A549 (cell line): ENCODE measurements around the gene ANAPC13. TPM values are rescaled to one million over a fixed set of nuclear protein-coding genes. Genes with fewer than 3 reads are reported as not detected.

Experiments used
- ATAC-seq, 2 experiments: fragments of 200-7000 bp in 1 of 2; fragments of >200 bp in 1 of 2; cut with Nextera tagmentation in 1 of 2; cut with Tn5 transposase in 1 of 2; 3 replicates each; pipeline versions ENCODE4 v1.8.0 to v1.9.1; 2018 to 2020; ENCODE audit warnings: mild to moderate bottlenecking in 1 of 2, moderate library complexity in 1 of 2
- CTCF ChIA-PET: fragments of 300-600 bp; sonication (Branson Sonifier 250); formaldehyde crosslinking; extraction: SDS; loops from one replicate; lab custom pipeline; 2021; ENCODE audit warnings: antibody characterized with exemption, inconsistent platforms; lab: Yijun Ruan, JAX
- POLR2A ChIA-PET: fragments of 350-600 bp; formaldehyde crosslinking; extraction: SDS; loops from one replicate; lab custom pipeline; 2021; ENCODE audit warnings: antibody characterized with exemption, inconsistent platforms; lab: Yijun Ruan, JAX
- DNase-seq, 2 experiments: peaks; one replicate each; pipeline versions ENCODE4 v3.0.0 to v3.0.0-alpha.2; 2011 to 2016; ENCODE audit warnings: low read depth in 1 of 2, low spot score in 1 of 2
- FAIRE-seq: peaks from 2 replicates; lab custom pipeline; 2011; peaks lifted over from hg19 to GRCh38; lab: Jason Lieb, UNC
- H3K27ac ChIP-seq, 2 experiments: fragments of >200 bp; sonication (Bioruptor Twin); formaldehyde crosslinking; 3 replicates each; pipeline ENCODE4 v1.5.1; 2016 to 2017
- H3K4me1 ChIP-seq: fragments of >200 bp; sonication (Bioruptor Twin); formaldehyde crosslinking; 3 replicates; pipeline ENCODE4 v1.6.1; 2016
- H3K4me2 ChIP-seq: fragments of >200 bp; sonication (Bioruptor Twin); formaldehyde crosslinking; 3 replicates; pipeline ENCODE4 v1.6.1; 2016
- H3K4me3 ChIP-seq: fragments of >200 bp; sonication (Bioruptor Twin); formaldehyde crosslinking; 3 replicates; pipeline ENCODE4 v1.5.1; 2016
- H3K9me3 ChIP-seq: fragments of >200 bp; sonication (Bioruptor Twin); formaldehyde crosslinking; 3 replicates; pipeline ENCODE4 v1.6.1; 2016
- EHF ChIP-seq: fragments of 250-450 bp; sonication (Bioruptor Pico); IDR thresholded peaks from 2 replicates; pipeline ENCODE4 v1.5.0; 2020; ENCODE audit warnings: mild to moderate bottlenecking
- EP300 ChIP-seq, 2 experiments: fragments of >200 bp; sonication (Bioruptor Twin); formaldehyde crosslinking; IDR thresholded peaks; 2 replicates in 1 of 2; 3 replicates in 1 of 2; pipeline ENCODE4 v1.6.1; 2016 to 2017
- FOSB ChIP-seq: fragments of 250-450 bp; sonication (Bioruptor Pico); IDR thresholded peaks from 2 replicates; pipeline ENCODE4 v1.5.0; 2020; ENCODE audit warnings: mild to moderate bottlenecking, moderate library complexity
- GATA3 ChIP-seq: IDR thresholded peaks from 2 replicates; pipeline ENCODE4 v1.6.1; 2012; ENCODE audit warnings: borderline replicate concordance
- HMGXB4 ChIP-seq: fragments of 250-450 bp; sonication (Bioruptor Pico); IDR thresholded peaks from 2 replicates; pipeline ENCODE4 v1.5.0; 2021; ENCODE audit warnings: mild to moderate bottlenecking, moderate library complexity, borderline replicate concordance
- HOXB13 ChIP-seq: fragments of 250-450 bp; sonication (Bioruptor Pico); IDR thresholded peaks from 2 replicates; pipeline ENCODE4 v1.5.0; 2020; ENCODE audit warnings: low read depth, mild to moderate bottlenecking, moderate library complexity
- HOXB5 ChIP-seq: fragments of 250-450 bp; sonication (Bioruptor Pico); IDR thresholded peaks from 2 replicates; pipeline ENCODE4 v1.5.0; 2020; ENCODE audit warnings: mild to moderate bottlenecking, moderate library complexity
- KDM1A ChIP-seq: fragments of 200-600 bp; sonication (generic); IDR thresholded peaks from 2 replicates; pipeline ENCODE4 v1.6.1; 2016; ENCODE audit warnings: low read depth, mild to moderate bottlenecking
- MAFK ChIP-seq: fragments of 450-650 bp; IDR thresholded peaks from 2 replicates; pipeline ENCODE4 v1.6.1; 2014; ENCODE audit not compliant: partially characterized antibody
- PBX3 ChIP-seq: IDR thresholded peaks from 2 replicates; pipeline ENCODE4 v1.6.1; 2012
- RAD21 ChIP-seq, 2 experiments: fragments of >200 bp in 1 of 2; sonication (Bioruptor Twin) in 1 of 2; formaldehyde crosslinking in 1 of 2; IDR thresholded peaks in 1 of 2; conservative IDR thresholded peaks in 1 of 2; 2 replicates in 1 of 2; 3 replicates in 1 of 2; pipeline ENCODE4 v1.6.1; 2012 to 2018; ENCODE audit warnings: inconsistent platforms in 1 of 2
- RCOR1 ChIP-seq: fragments of 150-350 bp; IDR thresholded peaks from 2 replicates; pipeline ENCODE4 v1.6.1; 2014; ENCODE audit warnings: antibody characterized with exemption, low read length, low read depth
- REST ChIP-seq: fragments of 200-600 bp; sonication (generic); IDR thresholded peaks from 2 replicates; pipeline ENCODE4 v1.6.1; 2016; ENCODE audit warnings: antibody characterized with exemption, mild to moderate bottlenecking, moderate library complexity
- SMC3 ChIP-seq: fragments of >200 bp; sonication (Bioruptor Twin); formaldehyde crosslinking; IDR thresholded peaks from 3 replicates; pipeline ENCODE4 v1.6.1; 2018; ENCODE audit warnings: inconsistent platforms
- ZC3H11A ChIP-seq: fragments of 450-650 bp; IDR thresholded peaks from 2 replicates; pipeline ENCODE4 v1.6.1; 2014; ENCODE audit warnings: antibody characterized with exemption, mild to moderate bottlenecking
- WGBS: methylation state at CpG from one replicate; pipeline ENCODE4 v1.1.6; 2017; ENCODE audit errors: missing lambda C conversion rate; 5-methylcytosine and 5-hydroxymethylcytosine counted together
- polyA plus RNA-seq, 4 experiments: library from polyadenylated mRNA; depleted of rRNA in 3 of 4; stranded (reverse); fragments of >200 nt; fragmentation: RNase III in 1 of 4; extraction: RNeasy Plus Mini Kit Qiagen cat#74134 plus additional on column Dnase treatment in 1 of 4; gene quantifications; 2 replicates in 3 of 4; 3 replicates in 1 of 4; pipeline ENCODE4 v1.2.3, GENCODE V29; 2011 to 2017
- TF ChIP-seq, protein P1 (sequence below): fragments of >200 bp; sonication (Bioruptor Twin); formaldehyde crosslinking; IDR thresholded peaks from 2 replicates; pipeline ENCODE4 v1.6.1; 2016
- TF ChIP-seq, protein P2 (sequence below): fragments of >200 bp; sonication (Bioruptor Twin); formaldehyde crosslinking; IDR thresholded peaks from 3 replicates; pipeline ENCODE4 v1.6.1; 2016

ANAPC13 gene
- polyA plus RNA-seq, 2 of the 4 experiments (the other 2 are of a cell fraction) = 51.2 to 109 TPM

DNA sequence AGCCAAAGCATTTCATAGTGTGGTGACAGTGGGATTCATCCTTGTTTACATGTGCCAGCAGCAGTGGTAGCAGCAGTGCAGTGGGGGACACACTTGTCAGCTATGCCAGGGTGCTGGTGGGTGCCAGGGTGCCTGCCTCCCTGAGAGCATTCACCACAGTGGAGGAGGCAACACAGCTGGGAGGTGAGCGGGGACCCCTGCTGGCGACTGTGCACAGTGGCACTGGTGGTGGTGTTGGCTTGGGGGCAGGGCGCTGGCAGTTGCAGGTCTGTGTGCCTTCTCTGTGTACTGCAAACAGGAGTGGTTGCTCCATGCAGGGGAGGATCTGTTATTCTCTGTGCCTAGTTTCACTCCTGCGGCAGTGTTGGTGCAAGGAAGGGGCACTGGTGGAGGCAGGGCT is 41.3 kb upstream of the ANAPC13 start:
- Histone ChIP-seq H3K4me3 (no peak overlapping the region), H3K4me1 (no peaks in the 10 kb centered on the region), H3K9me3 (peaks cover 17% of the 10 kb centered on the region; the same call in 2 of the 3 replicates), H3K4me2 (no peak overlapping the region), H3K27ac (no peak overlapping the region)
- POLR2A ChIA-PET = no interaction called here
- TF ChIP-seq EP300 (IDR thresholded peaks at IDR 0.05) = no peak
- TF ChIP-seq, all 56 proteins: peak for 0
- DNase-seq (peak in 1 of 2 experiments; percentile 5), ATAC-seq (peak in 1 of 2 experiments; percentile 74; a peak in 3 of 6 replicates), FAIRE-seq (no peak)
- 85% methylated on average over 4 of the region's 4 CpGs for WGBS
- CTCF ChIA-PET = no interaction called here

DNA sequence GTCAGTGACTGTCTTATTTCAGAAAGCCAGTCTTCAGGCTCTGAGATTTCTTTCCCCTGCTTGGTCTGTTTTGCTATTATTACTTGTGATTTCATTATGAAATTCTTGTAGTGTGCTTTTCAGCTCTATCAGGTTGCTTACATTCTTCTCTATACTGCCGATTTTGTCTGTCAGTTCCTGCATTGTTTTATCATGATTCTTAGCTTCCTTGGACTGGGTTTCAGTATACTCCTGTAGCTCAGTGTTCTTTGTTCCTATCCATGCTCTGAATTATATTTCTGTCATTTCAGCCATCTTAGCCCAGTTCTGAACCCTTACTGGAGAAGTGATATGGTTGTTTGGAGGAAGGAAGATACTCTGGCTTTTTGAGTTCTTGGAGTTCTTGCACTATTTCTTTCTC is 40.5 kb upstream of the ANAPC13 start:
- ChIA-PET CTCF (no interaction called here), POLR2A (no interaction called here)
- FAIRE-seq (no peak), ATAC-seq (no peak), DNase-seq (no peak)
- no peaks in the 10 kb centered on the region for H3K4me1 ChIP-seq
- H3K4me2 ChIP-seq = no peak overlapping the region
- no peak overlapping the region for H3K4me3 ChIP-seq
- TF ChIP-seq SMC3 (no peak), HMGXB4 (CRISPR knock-in tag) (no peak), RCOR1 (no peak), RAD21 (conservative IDR thresholded peaks at IDR 0.05 in 1 of 2, IDR thresholded peaks at IDR 0.05 in 1 of 2) (no peak), MAFK (no peak), EP300 (IDR thresholded peaks at IDR 0.05) (no peak), REST (no peak), HOXB5 (CRISPR knock-in tag) (no peak)
- TF ChIP-seq, protein P1, sequence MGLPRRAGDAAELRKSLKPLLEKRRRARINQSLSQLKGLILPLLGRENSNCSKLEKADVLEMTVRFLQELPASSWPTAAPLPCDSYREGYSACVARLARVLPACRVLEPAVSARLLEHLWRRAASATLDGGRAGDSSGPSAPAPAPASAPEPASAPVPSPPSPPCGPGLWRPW = no peak
- no peak overlapping the region for H3K27ac ChIP-seq
- peaks cover 17% of the 10 kb centered on the region; the same call in 2 of the 3 replicates for H3K9me3 ChIP-seq
- WGBS = 86% methylated on average over 1 of the region's 1 CpG

DNA sequence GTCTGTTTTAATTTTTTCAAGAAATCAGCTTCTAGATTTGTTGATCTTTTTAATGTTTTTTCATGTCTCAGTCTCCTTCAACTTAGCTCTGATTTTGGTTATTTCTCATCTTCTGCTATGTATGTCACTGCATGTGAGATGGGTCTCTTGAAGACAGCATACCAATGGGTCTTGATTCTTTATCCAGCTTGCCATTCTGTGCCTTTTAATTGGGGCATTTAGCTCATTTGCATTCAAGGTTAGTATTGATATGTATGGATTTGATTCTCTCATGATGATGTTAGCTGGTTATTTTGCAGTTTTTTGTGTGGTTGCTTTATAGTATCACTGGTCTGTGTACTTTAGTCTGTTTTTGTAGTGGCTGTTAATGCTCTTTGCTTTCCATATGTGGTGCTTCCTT is 39.5 kb upstream of the ANAPC13 start:
- ChIA-PET POLR2A (no interaction called here), CTCF (no interaction called here)
- DNase-seq (no peak), ATAC-seq (no peak), FAIRE-seq (no peak)
- Histone ChIP-seq H3K4me3 (no peak overlapping the region), H3K9me3 (peaks cover 17% of the 10 kb centered on the region; the same call in 2 of the 3 replicates), H3K27ac (no peak overlapping the region), H3K4me1 (no peaks in the 10 kb centered on the region), H3K4me2 (no peak overlapping the region)
- TF ChIP-seq KDM1A (no peak), HOXB13 (no peak), RAD21 (conservative IDR thresholded peaks at IDR 0.05 in 1 of 2, IDR thresholded peaks at IDR 0.05 in 1 of 2) (no peak), EHF (no peak), GATA3 (no peak), ZC3H11A (no peak), PBX3 (no peak), FOSB (CRISPR knock-in tag) (no peak)
- TF ChIP-seq, protein P2, sequence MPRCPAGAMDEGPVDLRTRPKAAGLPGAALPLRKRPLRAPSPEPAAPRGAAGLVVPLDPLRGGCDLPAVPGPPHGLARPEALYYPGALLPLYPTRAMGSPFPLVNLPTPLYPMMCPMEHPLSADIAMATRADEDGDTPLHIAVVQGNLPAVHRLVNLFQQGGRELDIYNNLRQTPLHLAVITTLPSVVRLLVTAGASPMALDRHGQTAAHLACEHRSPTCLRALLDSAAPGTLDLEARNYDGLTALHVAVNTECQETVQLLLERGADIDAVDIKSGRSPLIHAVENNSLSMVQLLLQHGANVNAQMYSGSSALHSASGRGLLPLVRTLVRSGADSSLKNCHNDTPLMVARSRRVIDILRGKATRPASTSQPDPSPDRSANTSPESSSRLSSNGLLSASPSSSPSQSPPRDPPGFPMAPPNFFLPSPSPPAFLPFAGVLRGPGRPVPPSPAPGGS = no peak
